ENCODE results near the gene KDM1B. TPM values are rescaled to one million over a fixed set of nuclear protein-coding genes. Genes with fewer than 3 reads are reported as not detected.

KDM1B gene, protein sequence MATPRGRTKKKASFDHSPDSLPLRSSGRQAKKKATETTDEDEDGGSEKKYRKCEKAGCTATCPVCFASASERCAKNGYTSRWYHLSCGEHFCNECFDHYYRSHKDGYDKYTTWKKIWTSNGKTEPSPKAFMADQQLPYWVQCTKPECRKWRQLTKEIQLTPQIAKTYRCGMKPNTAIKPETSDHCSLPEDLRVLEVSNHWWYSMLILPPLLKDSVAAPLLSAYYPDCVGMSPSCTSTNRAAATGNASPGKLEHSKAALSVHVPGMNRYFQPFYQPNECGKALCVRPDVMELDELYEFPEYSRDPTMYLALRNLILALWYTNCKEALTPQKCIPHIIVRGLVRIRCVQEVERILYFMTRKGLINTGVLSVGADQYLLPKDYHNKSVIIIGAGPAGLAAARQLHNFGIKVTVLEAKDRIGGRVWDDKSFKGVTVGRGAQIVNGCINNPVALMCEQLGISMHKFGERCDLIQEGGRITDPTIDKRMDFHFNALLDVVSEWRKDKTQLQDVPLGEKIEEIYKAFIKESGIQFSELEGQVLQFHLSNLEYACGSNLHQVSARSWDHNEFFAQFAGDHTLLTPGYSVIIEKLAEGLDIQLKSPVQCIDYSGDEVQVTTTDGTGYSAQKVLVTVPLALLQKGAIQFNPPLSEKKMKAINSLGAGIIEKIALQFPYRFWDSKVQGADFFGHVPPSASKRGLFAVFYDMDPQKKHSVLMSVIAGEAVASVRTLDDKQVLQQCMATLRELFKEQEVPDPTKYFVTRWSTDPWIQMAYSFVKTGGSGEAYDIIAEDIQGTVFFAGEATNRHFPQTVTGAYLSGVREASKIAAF
- total RNA-seq = 19.2 and 20.9 TPM in 2 replicates

DNA sequence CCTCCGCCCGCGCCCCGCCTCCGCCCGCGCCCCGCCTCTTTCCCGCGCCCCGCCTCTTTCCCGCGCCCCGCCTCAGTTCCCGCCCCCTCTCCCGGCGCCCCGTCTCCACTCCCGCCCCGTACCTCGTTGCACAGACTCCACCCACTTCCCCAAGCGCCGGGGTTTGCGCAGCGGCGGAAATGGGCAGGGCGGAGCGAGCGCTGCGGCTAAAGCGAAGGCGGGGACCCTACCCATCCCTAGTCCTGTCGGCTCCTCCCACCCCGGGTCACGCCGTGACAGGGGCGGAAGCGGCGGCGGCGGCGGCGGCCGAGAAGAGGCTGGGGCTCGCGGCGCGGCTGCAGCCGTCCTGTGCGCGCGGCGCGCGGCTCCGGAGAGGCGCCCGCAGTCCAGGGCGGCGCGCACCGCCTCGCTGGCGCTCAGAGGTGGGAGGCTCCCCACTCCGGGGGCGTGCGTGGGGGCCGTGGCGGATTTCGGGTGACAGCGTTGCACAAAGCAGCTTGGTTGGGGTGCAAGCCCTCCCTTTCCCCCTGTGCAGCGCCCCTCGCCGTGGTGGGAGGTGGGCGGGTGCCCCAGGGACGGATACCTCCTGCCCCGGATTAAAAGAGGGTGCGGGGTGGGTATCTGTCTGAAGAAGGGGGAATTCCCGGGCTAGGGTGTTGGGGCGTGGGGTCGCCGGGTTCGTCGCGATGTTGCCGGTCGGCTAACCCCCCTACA, at the start of gene KDM1B:
TSS of gene KDM1B (plus strand) at position 273 of the 714 bp plus-strand sequence. CDS start 4,474 bp downstream, outside the sequence.

DNA sequence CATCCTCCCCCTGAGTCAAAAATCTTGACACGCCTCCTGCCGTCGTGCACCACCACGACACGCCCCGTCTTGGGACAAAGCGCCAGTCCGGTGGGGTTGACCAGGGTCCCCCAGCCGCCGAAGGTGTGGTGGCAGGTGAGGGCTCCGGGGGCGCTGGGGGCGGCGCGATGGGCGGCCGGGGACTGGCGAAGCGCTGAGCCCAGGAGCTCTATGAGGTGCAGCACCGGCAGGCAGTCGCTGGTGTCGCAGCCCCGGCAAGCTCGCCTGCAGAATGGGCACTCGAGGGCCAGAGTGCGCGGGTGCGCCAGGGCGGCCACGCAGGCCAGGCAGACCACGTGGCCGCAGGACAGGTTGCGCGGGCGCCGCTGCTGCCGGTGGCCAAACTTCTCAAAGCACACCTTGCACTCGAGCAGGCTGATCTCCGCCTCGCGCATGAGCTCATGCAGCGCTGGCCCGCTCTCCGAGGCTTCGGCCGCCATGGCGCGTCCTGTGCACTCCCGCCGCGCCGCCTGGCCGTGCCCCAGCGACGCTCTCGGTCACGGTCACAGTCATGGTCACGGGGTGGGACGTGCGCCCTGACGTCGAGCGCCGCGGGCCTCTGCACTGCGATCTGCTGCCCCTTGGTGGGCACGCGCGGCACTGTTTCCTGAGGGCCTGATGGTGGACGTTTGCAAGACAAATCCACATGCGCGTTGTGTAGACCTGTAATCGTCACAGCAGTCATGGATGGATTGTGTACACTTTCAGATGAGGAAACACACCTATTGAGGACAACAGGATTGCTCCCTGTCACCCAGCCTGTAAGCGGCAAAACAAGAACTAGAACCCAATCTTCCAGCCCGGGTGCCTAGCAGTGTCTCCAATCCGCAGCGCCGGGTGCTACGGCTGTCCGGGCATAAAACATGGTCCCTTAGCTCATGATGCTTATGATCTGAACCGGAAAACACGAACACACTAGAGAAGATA, 32.8 kb upstream of the KDM1B start, which contains the start of gene NHLRC1:
TSS of gene NHLRC1 (minus strand) at position 550 of the 966 bp plus-strand sequence. CDS start at position 479, 71 bp downstream.

DNA sequence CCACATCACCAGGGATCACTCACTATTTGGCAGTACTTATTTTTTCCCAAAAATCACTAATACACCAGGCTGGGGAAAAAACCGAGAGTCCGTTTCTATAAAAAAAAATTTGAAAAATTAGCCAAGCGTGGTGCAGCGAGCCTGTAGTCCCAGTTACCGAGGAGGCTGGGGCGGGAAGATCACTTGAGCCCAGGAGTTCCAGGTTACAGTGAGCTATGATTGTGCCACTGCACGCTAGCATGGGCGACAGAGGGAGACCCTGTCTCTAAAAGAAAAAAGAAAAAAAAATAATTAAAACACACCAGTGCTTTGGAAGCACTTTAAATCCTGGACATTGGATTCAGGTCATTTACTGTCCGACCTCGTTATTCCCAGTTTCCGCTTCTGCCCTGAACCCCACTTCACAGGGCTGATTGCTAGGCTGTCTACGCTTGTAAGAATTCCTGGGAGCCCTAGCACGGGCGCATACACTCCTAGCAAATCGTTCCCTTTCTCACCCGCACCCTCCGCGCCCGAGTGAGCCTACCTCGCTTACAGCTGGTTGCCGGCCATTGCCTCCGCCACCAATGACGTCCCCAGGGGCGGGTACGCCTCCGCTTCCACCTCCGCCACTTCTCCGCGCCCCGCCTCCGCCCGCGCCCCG, 594 bp upstream of the KDM1B start, which contains the start of gene TPMT:
TSS of gene TPMT (minus strand) at position 571 of the 643 bp plus-strand sequence. CDS start 5,950 bp downstream, outside the sequence.

DNA sequence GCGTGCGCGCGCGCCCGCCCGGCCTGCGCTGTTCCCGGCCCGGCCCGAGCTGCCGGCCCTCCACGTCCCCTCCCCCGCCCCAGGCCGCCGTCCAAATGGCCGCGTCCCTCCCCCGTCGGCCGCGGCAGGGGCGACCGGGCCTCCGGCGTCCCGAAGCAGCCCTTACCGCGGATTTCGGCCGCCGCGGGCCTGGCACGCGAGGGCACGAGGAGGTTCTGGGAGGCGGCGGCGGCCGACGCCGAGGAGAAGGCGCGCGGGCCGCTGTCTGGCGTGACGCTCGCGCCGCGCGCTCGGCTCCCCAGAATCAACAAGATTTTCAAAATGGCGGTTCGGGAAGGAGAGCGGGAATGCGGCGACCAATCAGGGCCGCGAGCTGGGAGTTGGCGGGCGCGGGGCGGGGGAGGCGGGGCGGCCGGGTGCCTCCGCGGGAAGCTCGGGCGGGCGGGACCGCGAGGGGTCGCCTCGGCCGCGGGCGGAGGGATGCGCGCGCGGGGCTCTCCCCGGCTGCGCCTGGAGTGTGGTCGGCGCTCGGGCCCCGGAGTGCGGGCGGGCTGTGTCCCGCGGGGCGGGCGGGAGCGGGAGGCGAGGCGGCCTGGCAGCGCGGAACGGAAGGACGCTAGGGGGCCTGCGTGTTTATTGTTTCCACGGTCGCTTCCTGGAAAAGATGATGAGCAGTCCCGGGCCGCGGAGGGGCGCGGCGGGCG, 109.1 kb downstream of the KDM1B start, which contains the start of gene DEK:
TSS of gene DEK (minus strand) at position 312 of the 704 bp plus-strand sequence. CDS start 543 bp downstream, outside the sequence.

Other genes starting within 250 kb of the KDM1B start
- 34.6 and 48.6 TPM in 2 replicates for gene KIF13A, start 167.8 kb upstream of the KDM1B start, total RNA-seq
- gene NHLRC1, start 32.7 kb upstream of the KDM1B start, total RNA-seq = 2.0 and 3.0 TPM in 2 replicates
- gene TPMT, start 345 bp upstream of the KDM1B start, total RNA-seq = 12.3 and 18.5 TPM in 2 replicates
- 69.8 and 132 TPM in 2 replicates for gene DEK, start 109.1 kb downstream of the KDM1B start, total RNA-seq
- gene RNF144B, start 231.9 kb downstream of the KDM1B start, total RNA-seq = 12.2 and 16.9 TPM in 2 replicates